GM19099 (cell line): ENCODE results near the gene NCOA4.
A peak's percentile ranks its signal among the peaks of the same experiment; 100 is the strongest.

ENCODE experiments used
- POLR2A ChIP-seq: IDR thresholded peaks from 3 replicates; pipeline ENCODE4 v1.6.1; 2011; ENCODE audit warnings: low read depth; ENCODE audit not compliant: insufficient read length; ENCODE audit errors: extremely low read depth

Gene NCOA4

GRCh38 chr10:46030091-46030937 lies at the start of gene NCOA4:
NCOA4 (minus strand) TSS chr10:46030623; CDS start chr10:46016680, 13,943 bp downstream.
- TF ChIP-seq POLR2A: peak; percentile 94

DNA sequence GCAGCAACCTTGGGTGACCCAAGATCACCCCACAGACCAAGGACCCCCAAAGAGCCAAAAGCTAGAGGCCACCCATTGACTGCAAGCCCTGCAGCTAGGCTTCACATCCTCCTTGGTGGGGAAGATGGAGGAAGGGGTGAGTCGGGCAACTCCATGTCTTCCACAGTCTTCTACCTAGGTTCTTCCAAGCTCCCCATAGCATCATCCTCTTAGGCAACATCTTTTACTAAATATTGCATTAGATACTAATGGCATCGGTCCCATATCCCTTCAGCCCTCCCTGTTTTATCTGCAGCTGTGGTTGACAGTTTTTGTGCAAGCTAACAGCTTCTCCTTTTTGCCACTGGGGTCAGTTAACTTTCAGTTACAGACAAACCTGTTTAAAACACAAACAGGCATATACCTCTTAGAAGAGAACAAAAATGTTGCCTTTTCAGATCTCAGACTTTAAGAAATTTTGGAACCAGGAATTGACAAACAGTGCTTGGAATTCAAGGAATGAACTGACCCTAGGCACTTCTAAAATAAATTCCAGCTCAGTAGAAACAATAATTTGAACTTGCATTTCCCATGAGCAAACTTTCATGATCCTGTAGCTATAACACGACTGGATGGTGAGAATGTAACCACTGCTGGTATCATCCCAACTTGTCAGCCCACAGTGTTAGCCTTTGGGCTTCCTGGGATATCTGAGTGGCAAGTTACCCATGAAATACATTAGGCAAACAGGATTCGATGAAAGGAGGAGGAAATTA lies 49.6 kb upstream of the NCOA4 start:
- TF ChIP-seq POLR2A: no peak

- TF ChIP-seq POLR2A: no peak
Observed at GRCh38 chr10:46077731-46078413, 47.4 kb upstream of the NCOA4 start.

DNA sequence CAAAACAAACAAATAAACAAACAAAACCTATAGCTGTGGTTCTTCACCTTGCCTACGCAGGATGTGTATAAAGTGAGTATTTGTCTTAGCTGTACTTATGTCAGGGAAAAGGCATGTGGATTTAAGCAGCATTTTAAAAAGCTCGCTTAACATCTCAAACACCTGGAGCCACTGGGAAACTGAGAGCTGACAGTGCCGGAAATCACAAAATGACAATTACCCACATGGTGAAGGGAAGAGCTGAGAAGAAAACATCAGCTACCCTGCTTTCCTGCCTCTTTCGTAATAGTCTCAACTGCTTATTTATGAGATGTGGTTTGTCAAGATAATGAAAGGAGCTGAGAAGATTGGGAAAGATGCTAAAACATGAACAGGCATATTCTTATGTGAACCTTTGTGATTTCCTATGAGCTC lies 46.7 kb upstream of the NCOA4 start:
- TF ChIP-seq POLR2A: no peak

DNA sequence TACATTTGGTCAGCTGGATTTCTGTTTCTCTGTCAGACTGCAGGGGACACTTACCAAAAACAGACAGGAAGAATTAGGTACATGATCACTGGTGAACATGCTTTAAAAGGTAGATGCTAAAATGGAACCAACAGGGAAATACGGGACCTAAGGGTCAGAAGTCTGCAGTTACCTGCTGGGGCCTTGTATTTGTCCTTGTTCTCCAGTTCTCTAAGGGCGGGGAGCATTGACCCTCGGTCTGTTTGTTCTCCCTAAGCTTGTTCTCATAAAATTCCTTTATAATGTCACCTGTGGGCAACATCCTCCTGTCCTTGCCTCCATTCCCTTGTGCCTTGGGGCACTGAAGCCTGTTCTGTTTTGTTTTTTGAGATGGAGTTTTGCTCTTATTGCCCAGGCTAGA lies 45.4 kb upstream of the NCOA4 start:
- no peak for TF ChIP-seq POLR2A

GRCh38 chr10:46074196-46074946 lies 43.9 kb upstream of the NCOA4 start:
- no peak for TF ChIP-seq POLR2A

GRCh38 chr10:46073564-46073963 lies 43.1 kb upstream of the NCOA4 start:
- no peak for TF ChIP-seq POLR2A

GRCh38 chr10:46070749-46071148 lies 40.3 kb upstream of the NCOA4 start:
- no peak for TF ChIP-seq POLR2A

GRCh38 chr10:46069771-46070463 lies 39.5 kb upstream of the NCOA4 start:
- TF ChIP-seq POLR2A: no peak

DNA sequence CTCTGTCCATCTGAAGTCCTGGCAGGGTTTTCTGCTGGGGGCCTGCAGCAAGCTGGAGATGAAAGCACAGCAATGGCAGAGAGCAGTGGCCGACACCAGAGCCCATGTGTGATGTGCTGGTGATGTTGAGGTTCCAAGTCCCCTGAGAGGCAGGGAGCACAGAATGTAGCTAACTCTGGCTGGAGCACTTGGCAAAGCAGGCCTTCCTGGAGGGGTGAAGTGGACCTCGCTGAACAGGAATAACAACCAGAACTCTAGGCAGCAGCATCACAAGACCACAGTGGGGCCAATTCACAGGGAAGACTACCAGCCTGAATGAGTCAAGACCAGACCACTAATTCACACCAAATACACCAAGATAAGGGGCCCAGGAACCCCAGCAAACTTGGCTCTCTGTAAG lies 38.5 kb upstream of the NCOA4 start:
- TF ChIP-seq POLR2A: no peak

GRCh38 chr10:46068117-46068516 lies 37.7 kb upstream of the NCOA4 start:
- TF ChIP-seq POLR2A: no peak

DNA sequence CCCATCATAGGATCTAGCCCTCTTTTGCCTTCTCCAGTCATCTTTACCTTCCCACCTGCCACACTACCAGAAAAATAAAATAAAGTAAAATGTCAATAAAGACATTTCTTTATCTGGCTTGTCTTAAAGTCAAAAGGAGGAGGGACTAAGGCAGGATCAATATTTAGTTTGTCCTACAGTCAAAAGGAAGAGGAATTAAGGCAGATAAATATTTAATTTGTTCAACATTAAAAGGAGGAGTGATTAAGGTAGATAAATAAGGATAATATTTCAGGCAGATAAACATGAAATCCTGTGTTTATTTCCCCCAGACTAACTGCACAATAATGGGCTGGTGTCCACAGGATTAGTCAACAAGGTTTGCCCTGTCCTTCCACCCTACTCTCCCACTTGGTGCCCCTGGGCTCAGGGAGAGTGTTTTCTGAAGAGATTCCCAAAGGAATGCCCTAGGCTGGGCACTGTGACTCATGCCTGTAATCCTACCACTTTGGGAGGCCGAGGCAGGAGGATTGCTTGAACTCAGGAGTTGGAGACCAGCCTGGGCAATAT lies 33.9 kb upstream of the NCOA4 start:
- TF ChIP-seq POLR2A: no peak

- no peak for TF ChIP-seq POLR2A
Observed at GRCh38 chr10:46062723-46063428, 32.5 kb upstream of the NCOA4 start.
